Endothelial cell of umbilical vein (primary cell): ENCODE measurements around the gene CHRM2. TPM values are rescaled to one million over a fixed set of nuclear protein-coding genes. Genes with fewer than 3 reads are reported as not detected.

Source experiments
- BruUV-seq: library from RNA; stranded (reverse); fragments of 400-500 nt; replicated peaks from 2 replicates; lab custom pipeline; 2021; lab: Mats Ljungman, UMichigan
- CTCF ChIA-PET: fragments of 300-600, 350-600 bp; sonication (Branson Sonifier 250); formaldehyde crosslinking; loops from one replicate; lab custom pipeline; 2021; ENCODE audit warnings: antibody characterized with exemption, inconsistent platforms; lab: Charles Lee
- POLR2A ChIA-PET: fragments of 300-600, 350-600 bp; sonication (Branson Sonifier 250); formaldehyde crosslinking; loops from one replicate; lab custom pipeline; 2021; ENCODE audit warnings: antibody characterized with exemption, inconsistent platforms; lab: Charles Lee
- DNase-seq: peaks from one replicate; pipeline ENCODE4 v3.0.0-alpha.2; 2011; ENCODE audit warnings: low read depth, low spot score
- FAIRE-seq: peaks from 2 replicates; lab custom pipeline; 2011; peaks lifted over from hg19 to GRCh38; lab: Jason Lieb, UNC
- H2AFZ ChIP-seq: 2 replicates; pipeline ENCODE4 v1.6.0; 2012; ENCODE audit warnings: low read depth, low read length, control low read depth, inconsistent platforms
- H3K27ac ChIP-seq: 2 replicates; pipeline ENCODE4 v1.5.1; 2011; ENCODE audit warnings: low read depth, mild to moderate bottlenecking, control low read depth, low read length, moderate library complexity; ENCODE audit not compliant: insufficient read depth
- H3K27me3 ChIP-seq, 2 experiments: 2 replicates each; pipeline versions ENCODE4 v1.6.0 to v1.6.1; 2011; ENCODE audit warnings: low read length in 2 of 2, mixed read lengths in 1 of 2; ENCODE audit not compliant: control insufficient read depth in 2 of 2, insufficient read depth in 2 of 2
- H3K36me3 ChIP-seq, 2 experiments: 2 replicates in 1 of 2; 3 replicates in 1 of 2; pipeline ENCODE4 v1.5.1; 2011; ENCODE audit warnings: low read length in 2 of 2, mild to moderate bottlenecking in 1 of 2, moderate library complexity in 1 of 2; ENCODE audit not compliant: control insufficient read depth in 2 of 2, insufficient read depth in 2 of 2; ENCODE audit errors: extremely low read depth in 1 of 2
- H3K4me1 ChIP-seq: 3 replicates; pipeline ENCODE4 v1.5.1; 2011; ENCODE audit warnings: mild to moderate bottlenecking, low read length; ENCODE audit not compliant: control insufficient read depth, insufficient read depth; ENCODE audit errors: extremely low read depth
- H3K4me2 ChIP-seq: 2 replicates; pipeline ENCODE4 v1.6.1; 2011; ENCODE audit warnings: low read length, control low read depth, mixed read lengths; ENCODE audit not compliant: insufficient read depth
- H3K4me3 ChIP-seq, 3 experiments: fragments of 200-600 bp in 1 of 3; sonication (generic), shearing (Covaris generic) in 1 of 3; replicated peaks in 1 of 3; 2 replicates each; pipeline ENCODE4 v1.5.1; 2011 to 2016; ENCODE audit warnings: control low read depth in 3 of 3, low read length in 3 of 3, mild to moderate bottlenecking in 2 of 3, inconsistent platforms in 1 of 3, low read depth in 1 of 3, moderate library complexity in 1 of 3; ENCODE audit not compliant: insufficient read depth in 1 of 3
- H3K79me2 ChIP-seq: 2 replicates; pipeline ENCODE4 v1.6.0; 2012; ENCODE audit warnings: low read length, inconsistent platforms; ENCODE audit not compliant: control insufficient read depth, insufficient read depth
- H3K9ac ChIP-seq: replicated peaks from 2 replicates; pipeline ENCODE3; 2011; ENCODE audit warnings: low read length, control low read depth; ENCODE audit not compliant: insufficient read depth; ENCODE audit errors: extremely low read depth
- H3K9me1 ChIP-seq: replicated peaks from 3 replicates; pipeline ENCODE4 v1.6.0; 2011; ENCODE audit warnings: mild to moderate bottlenecking, low read length; ENCODE audit not compliant: control insufficient read depth, insufficient read depth; ENCODE audit errors: extremely low read depth
- H3K9me3 ChIP-seq: replicated peaks from 2 replicates; pipeline ENCODE4 v1.5.1; 2012; ENCODE audit warnings: low read length, inconsistent platforms; ENCODE audit not compliant: control insufficient read depth, insufficient read depth
- H4K20me1 ChIP-seq: replicated peaks from 2 replicates; pipeline ENCODE3; 2011; ENCODE audit warnings: mild to moderate bottlenecking, low read length; ENCODE audit not compliant: control insufficient read depth, insufficient read depth; ENCODE audit errors: extremely low read depth
- EZH2 ChIP-seq: IDR thresholded peaks from 2 replicates; pipeline ENCODE4 v1.6.1; 2012; ENCODE audit warnings: borderline replicate concordance, low read depth, mild to moderate bottlenecking, moderate library complexity, low read length, inconsistent platforms; ENCODE audit not compliant: severe bottlenecking
- FOS ChIP-seq: IDR thresholded peaks from 2 replicates; pipeline ENCODE4 v1.6.1; 2011; ENCODE audit warnings: mild to moderate bottlenecking, low read length, moderate library complexity, borderline replicate concordance; ENCODE audit not compliant: insufficient read depth
- GATA2 ChIP-seq: IDR thresholded peaks from 2 replicates; pipeline ENCODE4 v1.7.0; 2011; ENCODE audit warnings: low read depth, mild to moderate bottlenecking, moderate library complexity, mixed read lengths, low read length; ENCODE audit not compliant: insufficient read length, insufficient read depth
- JUN ChIP-seq: IDR thresholded peaks from 2 replicates; pipeline ENCODE4 v1.6.1; 2011; ENCODE audit warnings: borderline replicate concordance, low read depth; ENCODE audit not compliant: insufficient read length, insufficient read depth
- MYC ChIP-seq: IDR thresholded peaks from one replicate; pipeline ENCODE4 v1.6.1; 2011; ENCODE audit warnings: mild to moderate bottlenecking, low read depth, low read length
- POLR2A ChIP-seq: IDR thresholded peaks from 2 replicates; pipeline ENCODE4 v1.6.1; 2012; ENCODE audit warnings: low read depth, mild to moderate bottlenecking, control low read depth, low read length
- POLR2AphosphoS5 ChIP-seq: IDR thresholded peaks from 2 replicates; pipeline ENCODE4 v1.6.1; 2012; ENCODE audit warnings: low read depth, mild to moderate bottlenecking, control low read depth, low read length, moderate library complexity; ENCODE audit not compliant: insufficient read depth
- dilution Hi-C: fragments of 300-500 bp; cut with MboI; formaldehyde crosslinking; loops from one replicate; pipeline ENCODE4 v1.15.0; 2019; ENCODE audit warnings: low sequenced_read_pairs; ENCODE audit not compliant: extremely low pct_ligation_motif_present
- intact Hi-C: fragments of 100-400 bp; cut with micrococcal nuclease; formaldehyde crosslinking; loops from one replicate; pipeline ENCODE4 v1.10.0; 2022
- polyA plus RNA-seq, 4 experiments: library from polyadenylated mRNA; depleted of rRNA in 3 of 4; stranded (reverse) in 3 of 4; unstranded in 1 of 4; fragments of >200 nt; gene quantifications; 2 replicates each; pipeline versions ENCODE4 v1.2.1 to v1.2.3, GENCODE V29; 2011 to 2012; ENCODE audit warnings: missing spikeins in 1 of 4
- total RNA-seq: library from RNA; stranded (reverse); gene quantifications from 2 replicates; pipeline ENCODE4 v1.2.3, GENCODE V29; 2021
- TF ChIP-seq, protein P1 (sequence below): IDR thresholded peaks from 2 replicates; pipeline ENCODE4 v1.6.1; 2011; ENCODE audit not compliant: insufficient read depth, insufficient read length
- TF ChIP-seq, protein P2 (sequence below), 2 donors: IDR thresholded peaks; 1 replicate in 1 of 2; 2 replicates in 1 of 2; pipeline ENCODE4 v1.5.1; 2011; ENCODE audit warnings: low read length in 2 of 2, mild to moderate bottlenecking in 2 of 2, moderate library complexity in 2 of 2, control low read depth in 1 of 2, inconsistent platforms in 1 of 2, low read depth in 1 of 2; ENCODE audit not compliant: insufficient read depth in 1 of 2; ENCODE audit errors: extremely low read depth in 1 of 2

CHRM2 gene
- total and polyA plus RNA-seq, 2 donors (not counting 3 experiments of a cell fraction or from before 2014, with no cell fraction given) = not detected

DNA sequence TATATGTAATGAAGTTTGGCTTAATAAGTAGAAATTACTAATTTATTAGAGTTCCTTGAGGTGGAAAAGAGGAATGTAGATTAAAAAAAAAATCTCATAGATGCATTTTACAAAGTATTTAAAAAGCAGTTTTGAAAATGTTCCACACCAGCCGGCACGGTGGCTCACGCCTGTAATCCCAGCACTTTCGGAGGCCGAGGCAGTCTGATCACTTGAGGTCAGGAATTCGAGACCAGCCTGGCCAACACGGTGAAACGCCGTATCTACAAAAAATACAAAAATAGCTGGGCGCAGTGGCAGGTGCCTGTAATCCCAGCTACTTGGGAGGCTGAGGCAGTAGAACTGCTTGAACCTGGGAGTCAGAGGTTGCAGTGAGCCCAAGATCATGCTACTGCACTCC, 3.2 kb upstream of the CHRM2 start:
- no peak overlapping the region for H3K27ac ChIP-seq
- H3K4me1 ChIP-seq = peaks cover 2% of the 10 kb centered on the region
- no peak for TF ChIP-seq JUN
- TF ChIP-seq FOS = no peak
- TF ChIP-seq EZH2 = no peak
- no peak for TF ChIP-seq POLR2A
- no peak for TF ChIP-seq POLR2AphosphoS5
- TF ChIP-seq MYC = no peak
- TF ChIP-seq, protein P1, sequence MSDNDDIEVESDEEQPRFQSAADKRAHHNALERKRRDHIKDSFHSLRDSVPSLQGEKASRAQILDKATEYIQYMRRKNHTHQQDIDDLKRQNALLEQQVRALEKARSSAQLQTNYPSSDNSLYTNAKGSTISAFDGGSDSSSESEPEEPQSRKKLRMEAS = no peak
- TF ChIP-seq, protein P2, sequence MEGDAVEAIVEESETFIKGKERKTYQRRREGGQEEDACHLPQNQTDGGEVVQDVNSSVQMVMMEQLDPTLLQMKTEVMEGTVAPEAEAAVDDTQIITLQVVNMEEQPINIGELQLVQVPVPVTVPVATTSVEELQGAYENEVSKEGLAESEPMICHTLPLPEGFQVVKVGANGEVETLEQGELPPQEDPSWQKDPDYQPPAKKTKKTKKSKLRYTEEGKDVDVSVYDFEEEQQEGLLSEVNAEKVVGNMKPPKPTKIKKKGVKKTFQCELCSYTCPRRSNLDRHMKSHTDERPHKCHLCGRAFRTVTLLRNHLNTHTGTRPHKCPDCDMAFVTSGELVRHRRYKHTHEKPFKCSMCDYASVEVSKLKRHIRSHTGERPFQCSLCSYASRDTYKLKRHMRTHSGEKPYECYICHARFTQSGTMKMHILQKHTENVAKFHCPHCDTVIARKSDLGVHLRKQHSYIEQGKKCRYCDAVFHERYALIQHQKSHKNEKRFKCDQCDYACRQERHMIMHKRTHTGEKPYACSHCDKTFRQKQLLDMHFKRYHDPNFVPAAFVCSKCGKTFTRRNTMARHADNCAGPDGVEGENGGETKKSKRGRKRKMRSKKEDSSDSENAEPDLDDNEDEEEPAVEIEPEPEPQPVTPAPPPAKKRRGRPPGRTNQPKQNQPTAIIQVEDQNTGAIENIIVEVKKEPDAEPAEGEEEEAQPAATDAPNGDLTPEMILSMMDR (IDR thresholded peaks at IDR 0.05; ENCODE audit: extremely low read depth in 1 of 2, insufficient read depth in 1 of 2, low read depth in 1 of 2, low read length in 2 of 2) = no peak
- TF ChIP-seq GATA2 = no peak
- no peak overlapping the region for H2AFZ ChIP-seq
- DNase-seq (no peak), FAIRE-seq (no peak)
- no peak overlapping the region for H3K4me3 ChIP-seq
- H3K9ac ChIP-seq = no peak overlapping the region
- H3K79me2 ChIP-seq = no peaks in the 10 kb centered on the region
- H4K20me1 ChIP-seq = no peaks in the 10 kb centered on the region
- H3K9me1 ChIP-seq = no peaks in the 10 kb centered on the region
- intact Hi-C loops = no loop called here
- H3K36me3 ChIP-seq = no peaks in the 10 kb centered on the region
- no peak overlapping the region for H3K4me2 ChIP-seq
- POLR2A ChIA-PET = no interaction called here
- CTCF ChIA-PET = interaction anchor here (1.2 to 2.5 kb wide), 2 partner anchors 9 to 12 kb away, joined by 3 to 12 read pairs; no protein-coding TSS in a partner anchor
- dilution Hi-C loops = no loop called here
- BruUV-seq = no TSS peak
- H3K27me3 ChIP-seq = peaks cover 31 to 43% of the 10 kb centered on the region in 2 experiments
- no peaks in the 10 kb centered on the region for H3K9me3 ChIP-seq
